ENCODE measurements around the gene AVPI1. TPM values are rescaled to one million over a fixed set of nuclear protein-coding genes. Genes with fewer than 3 reads are reported as not detected.
"Not testable (repeated sequence)": the region's sequence is repeated elsewhere in the genome, so short reads cannot be mapped to it uniquely, and the experiment has no call there.

AVPI1 gene
- polyA plus RNA-seq, 1 donor (not counting 4 experiments of a cell fraction or from before 2014, with no cell fraction given): 48.8 TPM

- TF ChIP-seq EZH2 (IDR thresholded peaks at IDR 0.05; ENCODE audit: low read length) (no peak), CTCF (optimal IDR thresholded peaks at IDR 0.05 in 1 of 3, IDR thresholded peaks at IDR 0.05 in 1 of 3, conservative IDR thresholded peaks at IDR 0.05 in 1 of 3; ENCODE audit: extremely low read depth in 1 of 3, insufficient read depth in 2 of 3, low read length in 3 of 3) (no peak)
- Histone ChIP-seq H4K20me1 (ENCODE audit: control insufficient read depth, extremely low read depth, insufficient read depth, low read length) (no peaks in the 10 kb centered on the region), H3K4me2 (ENCODE audit: control insufficient read depth, extremely low read depth, insufficient read depth, low read depth, low read length) (peak overlapping the region; percentile 94), H2AFZ (ENCODE audit: control insufficient read depth, low read length) (no peak overlapping the region), H3K9me3 (ENCODE audit: control insufficient read depth, low read depth, low read length) (no peaks in the 10 kb centered on the region), H3K4me3 (ENCODE audit: control insufficient read depth in 2 of 3, extremely low read depth in 1 of 3, insufficient read depth in 2 of 3, low read depth in 1 of 3, low read length in 3 of 3) (peak overlapping the region; percentile 88 to 94 (median 89)), H3K27me3 (ENCODE audit: control insufficient read depth, extremely low read depth, insufficient read depth, low read length) (no peaks in the 10 kb centered on the region), H3K4me1 (ENCODE audit: control insufficient read depth, extremely low read depth, insufficient read depth, low read length) (peaks cover 5% of the 10 kb centered on the region), H3K9ac (ENCODE audit: control insufficient read depth, extremely low read depth, insufficient read depth, low read length) (peak overlapping the region; percentile 89), H3K36me3 (ENCODE audit: control insufficient read depth in 2 of 2, extremely low read depth in 1 of 2, insufficient read depth in 2 of 2, low read length in 2 of 2) (peaks cover 4 to 17% of the 10 kb centered on the region in 2 experiments), H3K9me1 (ENCODE audit: control insufficient read depth, extremely low read depth, insufficient read depth, low read length) (no peaks in the 10 kb centered on the region), H3K79me2 (ENCODE audit: control insufficient read depth, insufficient read depth, low read length) (peaks cover 49% of the 10 kb centered on the region), H3K27ac (ENCODE audit: control insufficient read depth, insufficient read depth, low read length) (peak overlapping the region; percentile 80)
- FAIRE-seq (peak; percentile 52), DNase-seq (ENCODE audit: low read depth, low spot score) (no peak)
- dilution Hi-C loops (cut with MboI; ENCODE audit: extremely low pct_ligation_motif_present, low sequenced_read_pairs): no loop called here
Measured at GRCh38 chr10:97640868-97641811, 45.9 kb downstream of the AVPI1 start.

DNA sequence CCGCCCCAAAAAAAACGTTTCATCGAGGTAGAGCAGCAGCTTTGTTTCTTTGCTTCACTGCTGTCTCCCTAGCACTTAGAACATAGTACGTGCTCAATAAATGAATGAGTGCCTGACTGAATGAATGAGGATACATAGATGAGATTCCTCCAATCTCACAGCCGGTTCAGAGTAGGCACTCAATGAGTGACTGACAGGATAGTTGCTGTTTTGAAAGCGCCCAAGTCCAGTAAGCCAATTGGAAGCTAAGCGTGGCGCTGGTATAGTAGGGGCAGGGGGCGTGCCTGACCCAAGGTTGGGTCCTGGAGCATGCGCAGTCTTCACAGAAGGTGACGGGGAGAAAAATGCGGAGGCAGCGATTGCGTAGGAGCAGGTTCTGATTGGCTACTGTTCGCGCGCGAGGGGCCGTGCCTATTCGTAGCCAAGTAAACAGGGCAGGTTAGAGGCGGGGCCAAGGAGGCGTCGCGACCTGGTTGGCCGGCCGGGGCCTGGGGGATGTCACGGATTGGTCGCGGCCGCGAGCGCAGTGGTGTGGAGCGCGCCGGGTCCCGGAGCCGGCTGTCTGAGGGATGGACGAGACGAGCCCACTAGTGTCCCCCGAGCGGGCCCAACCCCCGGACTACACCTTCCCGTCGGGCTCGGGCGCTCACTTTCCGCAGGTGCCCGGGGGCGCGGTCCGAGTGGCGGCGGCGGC is 46.7 kb downstream of the AVPI1 start, which contains the start of gene PI4K2A:
PI4K2A (plus strand) TSS at position 498 of the 694 bp plus-strand sequence; CDS start at position 570, 72 bp downstream.
- peak within 1 kb of the TSS; percentile 94 for H3K4me2 ChIP-seq (ENCODE audit: control insufficient read depth, extremely low read depth, insufficient read depth, low read depth, low read length)
- H3K27ac ChIP-seq (ENCODE audit: control insufficient read depth, insufficient read depth, low read length): peak within 1 kb of the TSS; percentile 80
- peaks cover 45% of the 10 kb centered on the region for H3K79me2 ChIP-seq (ENCODE audit: control insufficient read depth, insufficient read depth, low read length)
- TF ChIP-seq CTCF (optimal IDR thresholded peaks at IDR 0.05 in 1 of 3, IDR thresholded peaks at IDR 0.05 in 1 of 3, conservative IDR thresholded peaks at IDR 0.05 in 1 of 3; ENCODE audit: extremely low read depth in 1 of 3, insufficient read depth in 2 of 3, low read length in 3 of 3): no peak
- TF ChIP-seq EZH2 (IDR thresholded peaks at IDR 0.05; ENCODE audit: low read length): no peak
- peak within 1 kb of the TSS; percentile 88 to 94 (median 89) for H3K4me3 ChIP-seq (ENCODE audit: control insufficient read depth in 2 of 3, extremely low read depth in 1 of 3, insufficient read depth in 2 of 3, low read depth in 1 of 3, low read length in 3 of 3)
- H3K9me1 ChIP-seq (ENCODE audit: control insufficient read depth, extremely low read depth, insufficient read depth, low read length): no peaks in the 10 kb centered on the region
- H3K9ac ChIP-seq (ENCODE audit: control insufficient read depth, extremely low read depth, insufficient read depth, low read length): peak within 1 kb of the TSS; percentile 89
- dilution Hi-C loops (cut with MboI; ENCODE audit: extremely low pct_ligation_motif_present, low sequenced_read_pairs): no loop called here
- peak within 1 kb of the TSS; percentile 85 for H2AFZ ChIP-seq (ENCODE audit: control insufficient read depth, low read length)
- peaks cover 5% of the 10 kb centered on the region for H3K4me1 ChIP-seq (ENCODE audit: control insufficient read depth, extremely low read depth, insufficient read depth, low read length)
- H3K27me3 ChIP-seq (ENCODE audit: control insufficient read depth, extremely low read depth, insufficient read depth, low read length): no peaks in the 10 kb centered on the region
- peak; percentile 89 for FAIRE-seq
- H3K9me3 ChIP-seq (ENCODE audit: control insufficient read depth, low read depth, low read length): no peaks in the 10 kb centered on the region
- peak; percentile 97 for DNase-seq (ENCODE audit: low read depth, low spot score)
- no peaks in the 10 kb centered on the region for H4K20me1 ChIP-seq (ENCODE audit: control insufficient read depth, extremely low read depth, insufficient read depth, low read length)
- peaks cover 4 to 17% of the 10 kb centered on the region in 2 experiments for H3K36me3 ChIP-seq (ENCODE audit: control insufficient read depth in 2 of 2, extremely low read depth in 1 of 2, insufficient read depth in 2 of 2, low read length in 2 of 2)

- H3K9me1 ChIP-seq (ENCODE audit: control insufficient read depth, extremely low read depth, insufficient read depth, low read length); H3K9me3 ChIP-seq (ENCODE audit: control insufficient read depth, low read depth, low read length); H3K4me1 ChIP-seq (ENCODE audit: control insufficient read depth, extremely low read depth, insufficient read depth, low read length); FAIRE-seq; dilution Hi-C loops (cut with MboI; ENCODE audit: extremely low pct_ligation_motif_present, low sequenced_read_pairs); H4K20me1 ChIP-seq (ENCODE audit: control insufficient read depth, extremely low read depth, insufficient read depth, low read length); H2AFZ ChIP-seq (ENCODE audit: control insufficient read depth, low read length); H3K4me3 ChIP-seq (ENCODE audit: control insufficient read depth in 2 of 3, extremely low read depth in 1 of 3, insufficient read depth in 2 of 3, low read depth in 1 of 3, low read length in 3 of 3); H3K27ac ChIP-seq (ENCODE audit: control insufficient read depth, insufficient read depth, low read length); DNase-seq (ENCODE audit: low read depth, low spot score); H3K27me3 ChIP-seq (ENCODE audit: control insufficient read depth, extremely low read depth, insufficient read depth, low read length); H3K4me2 ChIP-seq (ENCODE audit: control insufficient read depth, extremely low read depth, insufficient read depth, low read depth, low read length); H3K36me3 ChIP-seq (ENCODE audit: control insufficient read depth in 2 of 2, extremely low read depth in 1 of 2, insufficient read depth in 2 of 2, low read length in 2 of 2); H3K9ac ChIP-seq (ENCODE audit: control insufficient read depth, extremely low read depth, insufficient read depth, low read length): not testable (repeated sequence)
- peaks cover 33% of the 10 kb centered on the region for H3K79me2 ChIP-seq (ENCODE audit: control insufficient read depth, insufficient read depth, low read length)
Measured at GRCh38 chr10:97639090-97639489, 48.0 kb downstream of the AVPI1 start.
